ENCODE results near the gene RASSF4.

Gene RASSF4

DNA sequence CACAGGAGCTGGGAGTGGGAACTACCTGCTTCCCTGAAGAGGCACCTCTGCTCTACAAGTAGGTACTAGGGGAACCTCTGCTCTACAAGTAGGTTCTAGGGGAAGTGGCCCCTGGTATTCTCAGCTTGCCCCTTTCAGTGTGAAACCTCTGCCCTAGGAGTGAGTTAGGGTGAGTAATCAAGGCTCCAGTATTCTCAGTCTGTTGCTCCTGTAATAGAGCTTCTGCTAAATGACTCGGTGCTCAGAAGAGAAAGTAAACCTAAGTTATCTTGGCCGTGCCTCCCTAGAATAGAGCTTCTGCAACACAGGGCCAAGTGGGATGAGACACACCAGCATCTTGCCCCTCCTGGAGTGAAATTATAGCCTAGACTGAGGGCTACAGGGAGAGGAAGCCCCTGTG is 13.4 kb upstream of the RASSF4 start:
- no peak for TF ChIP-seq GLIS1 (tag by site-specific recombination; IDR thresholded peaks at IDR 0.05)
- no peak for TF ChIP-seq SETDB1 (IDR thresholded peaks at IDR 0.05; ENCODE audit: insufficient read length, low read length)
- TF ChIP-seq, protein P1, sequence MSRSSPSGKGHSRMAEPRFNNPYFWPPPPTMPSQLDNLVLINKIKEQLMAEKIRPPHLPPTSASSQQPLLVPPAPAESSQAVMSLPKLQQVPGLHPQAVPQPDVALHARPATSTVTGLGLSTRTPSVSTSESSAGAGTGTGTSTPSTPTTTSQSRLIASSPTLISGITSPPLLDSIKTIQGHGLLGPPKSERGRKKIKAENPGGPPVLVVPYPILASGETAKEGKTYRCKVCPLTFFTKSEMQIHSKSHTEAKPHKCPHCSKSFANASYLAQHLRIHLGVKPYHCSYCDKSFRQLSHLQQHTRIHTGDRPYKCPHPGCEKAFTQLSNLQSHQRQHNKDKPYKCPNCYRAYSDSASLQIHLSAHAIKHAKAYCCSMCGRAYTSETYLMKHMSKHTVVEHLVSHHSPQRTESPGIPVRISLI (tag by site-specific recombination; IDR thresholded peaks at IDR 0.05), result no peak
- TF ChIP-seq, protein P2, sequence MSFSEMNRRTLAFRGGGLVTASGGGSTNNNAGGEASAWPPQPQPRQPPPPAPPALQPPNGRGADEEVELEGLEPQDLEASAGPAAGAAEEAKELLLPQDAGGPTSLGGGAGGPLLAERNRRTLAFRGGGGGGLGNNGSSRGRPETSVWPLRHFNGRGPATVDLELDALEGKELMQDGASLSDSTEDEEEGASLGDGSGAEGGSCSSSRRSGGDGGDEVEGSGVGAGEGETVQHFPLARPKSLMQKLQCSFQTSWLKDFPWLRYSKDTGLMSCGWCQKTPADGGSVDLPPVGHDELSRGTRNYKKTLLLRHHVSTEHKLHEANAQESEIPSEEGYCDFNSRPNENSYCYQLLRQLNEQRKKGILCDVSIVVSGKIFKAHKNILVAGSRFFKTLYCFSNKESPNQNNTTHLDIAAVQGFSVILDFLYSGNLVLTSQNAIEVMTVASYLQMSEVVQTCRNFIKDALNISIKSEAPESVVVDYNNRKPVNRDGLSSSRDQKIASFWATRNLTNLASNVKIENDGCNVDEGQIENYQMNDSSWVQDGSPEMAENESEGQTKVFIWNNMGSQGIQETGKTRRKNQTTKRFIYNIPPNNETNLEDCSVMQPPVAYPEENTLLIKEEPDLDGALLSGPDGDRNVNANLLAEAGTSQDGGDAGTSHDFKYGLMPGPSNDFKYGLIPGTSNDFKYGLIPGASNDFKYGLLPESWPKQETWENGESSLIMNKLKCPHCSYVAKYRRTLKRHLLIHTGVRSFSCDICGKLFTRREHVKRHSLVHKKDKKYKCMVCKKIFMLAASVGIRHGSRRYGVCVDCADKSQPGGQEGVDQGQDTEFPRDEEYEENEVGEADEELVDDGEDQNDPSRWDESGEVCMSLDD (tag by site-specific recombination; IDR thresholded peaks at IDR 0.05), result no peak
- no peak for TF ChIP-seq BCL11A (tag by site-specific recombination; IDR thresholded peaks at IDR 0.05; ENCODE audit: low read depth)
- H3K36me3 ChIP-seq (ENCODE audit: control insufficient read depth in 2 of 2, insufficient read depth in 1 of 2, low read length in 2 of 2), result no peaks in the 10 kb centered on the region
- ChIA-PET POLR2A (interaction anchor here (1.3 kb wide), 1 partner anchor 13 kb away, joined by 3 read pairs; no protein-coding TSS in a partner anchor), CTCF (interaction anchor here (0.7 to 2.3 kb wide), 2 partner anchors 14 to 498 kb away, joined by 3 to 12 read pairs; no protein-coding TSS in a partner anchor)
- peaks cover 3% of the 10 kb centered on the region for H3K4me1 ChIP-seq (ENCODE audit: control insufficient read depth, insufficient read depth, low read length)
- no peaks in the 10 kb centered on the region for H3K9me3 ChIP-seq (ENCODE audit: control insufficient read depth, insufficient read depth, low read depth, low read length)
- H3K4me3 ChIP-seq (ENCODE audit: low read depth, low read length), result no peak overlapping the region
- no peak overlapping the region for H3K27ac ChIP-seq (ENCODE audit: extremely low read depth, low read depth, low read length)

DNA sequence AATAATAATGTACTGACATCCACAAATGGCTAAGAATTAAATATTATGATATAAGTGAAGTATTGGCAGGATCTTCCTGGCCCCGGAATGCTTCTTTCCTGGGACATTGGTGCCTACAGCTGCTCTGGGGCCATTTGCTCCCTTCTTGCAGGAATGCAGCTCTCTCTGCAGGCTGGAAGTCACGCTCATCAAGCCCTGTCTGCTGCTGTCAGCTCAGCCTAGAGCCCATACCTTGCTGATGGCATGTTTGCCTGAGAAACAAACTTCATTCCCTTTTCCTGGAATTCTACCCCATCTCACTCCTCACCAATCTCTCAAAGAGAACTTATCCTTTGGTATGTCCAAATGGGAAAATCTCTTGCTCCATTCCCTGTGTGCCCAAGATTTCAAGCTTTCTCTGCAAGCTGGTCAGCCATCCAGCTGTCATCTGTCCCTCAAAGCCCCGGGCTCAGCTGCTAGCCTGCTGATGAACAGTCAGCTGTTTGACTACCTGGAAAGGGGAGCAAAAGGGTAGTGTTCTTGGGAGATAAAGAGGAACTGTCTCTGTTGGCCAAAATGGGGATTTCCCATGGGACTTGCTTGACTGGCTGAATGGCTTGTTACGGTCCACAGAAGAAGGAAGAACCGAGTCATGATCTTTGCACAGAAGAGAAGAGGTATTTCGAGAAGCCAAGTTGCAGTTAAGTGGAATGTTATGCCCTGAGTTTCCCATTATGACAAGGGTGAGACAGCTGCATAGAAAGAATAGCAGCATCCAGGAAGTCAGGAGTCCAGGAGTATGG is 12.0 kb upstream of the RASSF4 start:
- H3K4me3 ChIP-seq (ENCODE audit: low read depth, low read length), result no peak overlapping the region
- H3K36me3 ChIP-seq (ENCODE audit: control insufficient read depth in 2 of 2, insufficient read depth in 1 of 2, low read length in 2 of 2), result no peaks in the 10 kb centered on the region
- CTCF ChIA-PET, result interaction anchor here (0.5 to 1.9 kb wide), 4 partner anchors 15 to 1067 kb away, joined by 3 to 5 read pairs (median 4); no protein-coding TSS in a partner anchor
- no peaks in the 10 kb centered on the region for H3K9me3 ChIP-seq (ENCODE audit: control insufficient read depth, insufficient read depth, low read depth, low read length)
- no peak overlapping the region for H3K27ac ChIP-seq (ENCODE audit: extremely low read depth, low read depth, low read length)
- peaks cover 3% of the 10 kb centered on the region for H3K4me1 ChIP-seq (ENCODE audit: control insufficient read depth, insufficient read depth, low read length)
- POLR2A ChIA-PET, result interaction anchor here (0.5 kb wide), 1 partner anchor 105 kb away, joined by 3 read pairs; no protein-coding TSS in a partner anchor
- TF ChIP-seq ZBTB8A (tag by site-specific recombination; IDR thresholded peaks at IDR 0.05) (no peak), ZNF677 (tag by site-specific recombination; IDR thresholded peaks at IDR 0.05) (no peak), ZNF776 (tag by site-specific recombination; IDR thresholded peaks at IDR 0.05; ENCODE audit: borderline replicate concordance) (no peak), BCL11A (tag by site-specific recombination; IDR thresholded peaks at IDR 0.05; ENCODE audit: low read depth) (no peak), ZBTB21 (tag by site-specific recombination; IDR thresholded peaks at IDR 0.05) (no peak), BCL11B (tag by site-specific recombination; IDR thresholded peaks at IDR 0.05; ENCODE audit: low read depth) (no peak), KLF10 (tag by site-specific recombination; IDR thresholded peaks at IDR 0.05) (no peak), ZNF777 (tag by site-specific recombination; IDR thresholded peaks at IDR 0.05; ENCODE audit: borderline replicate concordance) (no peak)
- TF ChIP-seq, protein P3, sequence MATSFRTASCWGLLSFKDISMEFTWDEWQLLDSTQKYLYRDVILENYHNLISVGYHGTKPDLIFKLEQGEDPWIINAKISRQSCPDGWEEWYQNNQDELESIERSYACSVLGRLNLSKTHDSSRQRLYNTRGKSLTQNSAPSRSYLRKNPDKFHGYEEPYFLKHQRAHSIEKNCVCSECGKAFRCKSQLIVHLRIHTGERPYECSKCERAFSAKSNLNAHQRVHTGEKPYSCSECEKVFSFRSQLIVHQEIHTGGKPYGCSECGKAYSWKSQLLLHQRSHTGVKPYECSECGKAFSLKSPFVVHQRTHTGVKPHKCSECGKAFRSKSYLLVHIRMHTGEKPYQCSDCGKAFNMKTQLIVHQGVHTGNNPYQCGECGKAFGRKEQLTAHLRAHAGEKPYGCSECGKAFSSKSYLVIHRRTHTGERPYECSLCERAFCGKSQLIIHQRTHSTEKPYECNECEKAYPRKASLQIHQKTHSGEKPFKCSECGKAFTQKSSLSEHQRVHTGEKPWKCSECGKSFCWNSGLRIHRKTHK (tag by site-specific recombination; IDR thresholded peaks at IDR 0.05), result no peak
- TF ChIP-seq, protein P4, sequence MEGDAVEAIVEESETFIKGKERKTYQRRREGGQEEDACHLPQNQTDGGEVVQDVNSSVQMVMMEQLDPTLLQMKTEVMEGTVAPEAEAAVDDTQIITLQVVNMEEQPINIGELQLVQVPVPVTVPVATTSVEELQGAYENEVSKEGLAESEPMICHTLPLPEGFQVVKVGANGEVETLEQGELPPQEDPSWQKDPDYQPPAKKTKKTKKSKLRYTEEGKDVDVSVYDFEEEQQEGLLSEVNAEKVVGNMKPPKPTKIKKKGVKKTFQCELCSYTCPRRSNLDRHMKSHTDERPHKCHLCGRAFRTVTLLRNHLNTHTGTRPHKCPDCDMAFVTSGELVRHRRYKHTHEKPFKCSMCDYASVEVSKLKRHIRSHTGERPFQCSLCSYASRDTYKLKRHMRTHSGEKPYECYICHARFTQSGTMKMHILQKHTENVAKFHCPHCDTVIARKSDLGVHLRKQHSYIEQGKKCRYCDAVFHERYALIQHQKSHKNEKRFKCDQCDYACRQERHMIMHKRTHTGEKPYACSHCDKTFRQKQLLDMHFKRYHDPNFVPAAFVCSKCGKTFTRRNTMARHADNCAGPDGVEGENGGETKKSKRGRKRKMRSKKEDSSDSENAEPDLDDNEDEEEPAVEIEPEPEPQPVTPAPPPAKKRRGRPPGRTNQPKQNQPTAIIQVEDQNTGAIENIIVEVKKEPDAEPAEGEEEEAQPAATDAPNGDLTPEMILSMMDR (tag by site-specific recombination; IDR thresholded peaks at IDR 0.05), result no peak
- TF ChIP-seq, protein P5, sequence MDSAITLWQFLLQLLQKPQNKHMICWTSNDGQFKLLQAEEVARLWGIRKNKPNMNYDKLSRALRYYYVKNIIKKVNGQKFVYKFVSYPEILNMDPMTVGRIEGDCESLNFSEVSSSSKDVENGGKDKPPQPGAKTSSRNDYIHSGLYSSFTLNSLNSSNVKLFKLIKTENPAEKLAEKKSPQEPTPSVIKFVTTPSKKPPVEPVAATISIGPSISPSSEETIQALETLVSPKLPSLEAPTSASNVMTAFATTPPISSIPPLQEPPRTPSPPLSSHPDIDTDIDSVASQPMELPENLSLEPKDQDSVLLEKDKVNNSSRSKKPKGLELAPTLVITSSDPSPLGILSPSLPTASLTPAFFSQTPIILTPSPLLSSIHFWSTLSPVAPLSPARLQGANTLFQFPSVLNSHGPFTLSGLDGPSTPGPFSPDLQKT (IDR thresholded peaks at IDR 0.05; ENCODE audit: borderline replicate concordance, low read depth, low read length), result no peak
- TF ChIP-seq, protein P6, sequence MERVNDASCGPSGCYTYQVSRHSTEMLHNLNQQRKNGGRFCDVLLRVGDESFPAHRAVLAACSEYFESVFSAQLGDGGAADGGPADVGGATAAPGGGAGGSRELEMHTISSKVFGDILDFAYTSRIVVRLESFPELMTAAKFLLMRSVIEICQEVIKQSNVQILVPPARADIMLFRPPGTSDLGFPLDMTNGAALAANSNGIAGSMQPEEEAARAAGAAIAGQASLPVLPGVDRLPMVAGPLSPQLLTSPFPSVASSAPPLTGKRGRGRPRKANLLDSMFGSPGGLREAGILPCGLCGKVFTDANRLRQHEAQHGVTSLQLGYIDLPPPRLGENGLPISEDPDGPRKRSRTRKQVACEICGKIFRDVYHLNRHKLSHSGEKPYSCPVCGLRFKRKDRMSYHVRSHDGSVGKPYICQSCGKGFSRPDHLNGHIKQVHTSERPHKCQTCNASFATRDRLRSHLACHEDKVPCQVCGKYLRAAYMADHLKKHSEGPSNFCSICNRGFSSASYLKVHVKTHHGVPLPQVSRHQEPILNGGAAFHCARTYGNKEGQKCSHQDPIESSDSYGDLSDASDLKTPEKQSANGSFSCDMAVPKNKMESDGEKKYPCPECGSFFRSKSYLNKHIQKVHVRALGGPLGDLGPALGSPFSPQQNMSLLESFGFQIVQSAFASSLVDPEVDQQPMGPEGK (tag by site-specific recombination; IDR thresholded peaks at IDR 0.05), result no peak
- TF ChIP-seq, protein P7, sequence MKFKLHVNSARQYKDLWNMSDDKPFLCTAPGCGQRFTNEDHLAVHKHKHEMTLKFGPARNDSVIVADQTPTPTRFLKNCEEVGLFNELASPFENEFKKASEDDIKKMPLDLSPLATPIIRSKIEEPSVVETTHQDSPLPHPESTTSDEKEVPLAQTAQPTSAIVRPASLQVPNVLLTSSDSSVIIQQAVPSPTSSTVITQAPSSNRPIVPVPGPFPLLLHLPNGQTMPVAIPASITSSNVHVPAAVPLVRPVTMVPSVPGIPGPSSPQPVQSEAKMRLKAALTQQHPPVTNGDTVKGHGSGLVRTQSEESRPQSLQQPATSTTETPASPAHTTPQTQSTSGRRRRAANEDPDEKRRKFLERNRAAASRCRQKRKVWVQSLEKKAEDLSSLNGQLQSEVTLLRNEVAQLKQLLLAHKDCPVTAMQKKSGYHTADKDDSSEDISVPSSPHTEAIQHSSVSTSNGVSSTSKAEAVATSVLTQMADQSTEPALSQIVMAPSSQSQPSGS (tag by site-specific recombination; IDR thresholded peaks at IDR 0.05; ENCODE audit: low read depth), result no peak
- TF ChIP-seq, protein P8, sequence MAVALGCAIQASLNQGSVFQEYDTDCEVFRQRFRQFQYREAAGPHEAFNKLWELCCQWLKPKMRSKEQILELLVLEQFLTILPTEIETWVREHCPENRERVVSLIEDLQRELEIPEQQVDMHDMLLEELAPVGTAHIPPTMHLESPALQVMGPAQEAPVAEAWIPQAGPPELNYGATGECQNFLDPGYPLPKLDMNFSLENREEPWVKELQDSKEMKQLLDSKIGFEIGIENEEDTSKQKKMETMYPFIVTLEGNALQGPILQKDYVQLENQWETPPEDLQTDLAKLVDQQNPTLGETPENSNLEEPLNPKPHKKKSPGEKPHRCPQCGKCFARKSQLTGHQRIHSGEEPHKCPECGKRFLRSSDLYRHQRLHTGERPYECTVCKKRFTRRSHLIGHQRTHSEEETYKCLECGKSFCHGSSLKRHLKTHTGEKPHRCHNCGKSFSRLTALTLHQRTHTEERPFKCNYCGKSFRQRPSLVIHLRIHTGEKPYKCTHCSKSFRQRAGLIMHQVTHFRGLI (tag by site-specific recombination; IDR thresholded peaks at IDR 0.05), result no peak
